DMS114 treated with DMSO at 0.1 percent for 48 hours (cell line): ENCODE results near the gene ARAP1.
"Not testable (repeated sequence)": the region's sequence is repeated elsewhere in the genome, so short reads cannot be mapped to it uniquely, and the experiment has no call there.

ENCODE experiments used
- DNase-seq: peaks from one replicate; lab custom pipeline; 2025; ENCODE audit not compliant: unreplicated experiment; lab: John Stamatoyannopoulos, UW

ARAP1 gene

DNA sequence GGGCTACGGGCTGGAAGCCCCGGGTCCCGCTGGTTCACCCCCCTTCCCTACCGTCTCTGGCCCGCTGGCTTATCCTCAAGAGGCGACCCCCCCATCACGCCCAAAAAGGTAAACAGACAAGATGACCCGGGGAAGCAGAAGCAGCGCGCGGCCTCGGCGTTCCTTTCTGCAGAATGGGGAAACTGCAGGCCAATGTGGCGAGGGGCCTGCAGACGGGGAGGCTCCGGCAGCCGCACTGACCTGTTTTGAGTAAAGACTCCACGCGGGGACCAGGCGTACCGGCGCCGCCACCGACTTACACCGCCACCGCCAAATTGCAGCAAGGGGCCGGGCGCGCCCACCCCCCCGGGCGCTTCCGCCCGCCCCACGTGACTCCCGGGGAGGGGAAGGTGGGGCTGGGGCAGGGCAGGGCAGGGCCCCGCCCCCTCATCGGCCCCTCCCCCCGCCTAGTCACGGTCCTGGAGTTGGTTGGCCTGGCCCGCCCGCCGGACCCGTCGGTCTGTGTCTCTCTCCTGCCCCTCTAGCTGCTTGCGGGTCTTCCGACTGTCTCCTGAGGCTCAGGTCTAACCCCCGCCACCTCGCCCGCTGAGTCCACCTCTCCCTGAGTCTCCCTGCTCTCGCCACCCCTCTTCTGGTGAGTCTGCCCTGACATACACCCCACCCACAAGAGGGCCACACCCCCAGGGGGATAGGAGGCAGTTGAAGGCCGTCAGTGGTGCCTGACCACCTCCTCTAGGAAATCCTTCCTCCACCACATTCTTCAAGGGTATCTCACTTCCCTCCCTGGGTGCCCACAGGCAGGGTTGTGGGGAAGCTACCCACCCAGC is at the start of gene ARAP1:
Gene ARAP1, minus strand, starts transcription at position 321 of the 827 bp plus-strand sequence. CDS start 25,280 bp downstream, outside the sequence.
- DNase-seq: peak; percentile 38

DNA sequence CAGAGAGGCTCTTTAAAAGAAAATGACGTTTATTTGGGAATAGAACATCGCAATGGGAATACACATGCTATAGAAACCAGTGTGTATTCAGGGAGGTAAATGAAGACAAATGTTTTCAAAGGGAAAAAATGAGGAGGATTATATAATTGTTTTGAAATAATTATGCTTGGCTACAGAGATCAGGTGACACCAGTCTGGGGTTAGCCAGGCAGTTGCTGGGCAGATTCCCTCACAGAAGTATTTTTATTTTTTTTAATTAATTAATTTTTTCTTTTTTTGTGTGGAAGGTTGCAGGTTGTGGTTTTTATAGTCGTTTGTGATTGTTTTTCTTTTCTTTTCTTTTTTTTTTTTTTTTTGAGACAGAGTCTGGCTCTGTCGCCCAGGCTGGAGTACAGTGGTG is 47.2 kb upstream of the ARAP1 start:
- no peak for DNase-seq

DNA sequence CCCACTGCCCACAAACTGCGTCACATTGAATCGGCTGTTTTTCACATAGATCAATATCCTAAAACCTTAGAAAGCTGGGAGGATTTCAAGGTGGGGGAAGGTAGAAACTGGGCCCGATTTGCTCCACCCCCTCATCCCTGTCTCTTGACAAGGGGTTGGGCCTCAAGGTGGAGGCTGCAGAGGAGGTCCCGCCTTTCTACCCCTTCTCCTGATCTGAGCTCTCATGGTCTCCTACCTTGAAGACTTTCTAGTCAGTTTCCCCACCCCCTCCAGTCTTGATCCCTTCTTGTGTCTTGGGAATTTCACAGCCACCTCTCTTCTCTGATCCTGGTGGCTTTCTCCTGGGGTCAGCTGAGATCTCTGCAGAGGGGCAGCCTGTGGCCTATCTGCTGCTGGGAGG is 46.2 kb upstream of the ARAP1 start:
- no peak for DNase-seq

DNA sequence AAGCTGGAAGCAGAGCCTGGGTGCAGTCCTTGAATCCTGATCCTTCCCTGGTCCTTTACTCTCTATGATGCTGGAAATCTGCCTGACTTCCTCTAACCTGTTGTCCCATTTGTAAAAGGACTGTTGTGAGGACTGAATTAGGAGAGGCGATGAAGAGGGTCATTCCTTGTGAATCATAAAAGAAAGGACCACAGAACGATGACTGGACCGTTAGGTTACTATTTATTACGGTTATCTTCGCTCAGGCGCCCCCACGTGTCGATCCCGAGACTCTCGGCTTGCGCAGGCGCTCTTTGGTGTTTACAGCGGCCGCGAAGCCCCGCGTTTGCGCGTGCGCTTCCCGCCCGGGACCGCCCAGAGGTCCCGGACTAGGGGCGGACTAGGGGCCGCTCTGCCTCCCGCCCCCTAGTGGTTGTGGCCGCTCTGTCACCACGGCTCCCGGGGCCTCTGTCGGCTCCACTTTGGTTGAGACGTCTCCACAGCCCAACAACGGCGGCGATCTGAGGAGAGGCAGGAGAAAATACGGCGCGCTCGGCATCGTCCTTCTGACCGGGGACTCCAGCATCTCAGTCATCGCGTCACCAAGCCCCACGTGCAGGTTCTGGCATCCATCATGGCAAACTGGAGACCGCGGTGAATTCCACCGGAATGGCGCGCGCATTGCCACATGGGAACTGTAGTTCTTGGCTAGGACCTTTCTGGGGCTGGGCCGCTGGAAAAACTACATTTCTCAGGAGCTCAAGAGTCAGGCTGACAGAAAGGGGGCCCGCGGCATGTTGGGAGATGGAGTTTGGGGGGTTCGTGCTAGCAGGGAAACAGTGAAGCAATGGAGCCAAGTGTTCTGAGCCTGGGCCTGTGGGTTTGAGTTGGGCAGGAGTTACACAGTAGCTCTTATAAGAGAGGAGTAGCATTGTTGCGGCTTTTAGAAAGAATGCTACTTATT is 41.5 kb upstream of the ARAP1 start, which contains the start of gene STARD10:
Gene STARD10, minus strand, starts transcription at position 623 of the 943 bp plus-strand sequence. CDS start 12,866 bp downstream, outside the sequence.
- DNase-seq: peak; percentile 87

DNA sequence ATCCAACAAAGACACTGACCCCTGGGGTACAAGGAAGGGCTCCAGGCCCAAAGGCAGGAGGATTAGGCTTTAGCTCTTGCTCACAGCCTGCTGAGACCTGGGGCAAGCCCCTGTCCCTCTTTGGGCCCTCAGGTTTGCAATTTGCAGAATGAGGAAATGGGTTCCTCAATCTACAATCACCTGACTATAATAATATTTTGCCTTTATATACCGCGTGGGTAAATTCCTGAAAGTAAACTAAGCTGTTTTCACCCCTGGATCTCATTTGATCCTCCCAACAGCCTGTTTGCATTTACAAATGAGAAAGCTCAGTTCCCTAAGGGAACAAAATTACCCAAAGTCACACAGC is 40.8 kb upstream of the ARAP1 start:
- no peak for DNase-seq

DNA sequence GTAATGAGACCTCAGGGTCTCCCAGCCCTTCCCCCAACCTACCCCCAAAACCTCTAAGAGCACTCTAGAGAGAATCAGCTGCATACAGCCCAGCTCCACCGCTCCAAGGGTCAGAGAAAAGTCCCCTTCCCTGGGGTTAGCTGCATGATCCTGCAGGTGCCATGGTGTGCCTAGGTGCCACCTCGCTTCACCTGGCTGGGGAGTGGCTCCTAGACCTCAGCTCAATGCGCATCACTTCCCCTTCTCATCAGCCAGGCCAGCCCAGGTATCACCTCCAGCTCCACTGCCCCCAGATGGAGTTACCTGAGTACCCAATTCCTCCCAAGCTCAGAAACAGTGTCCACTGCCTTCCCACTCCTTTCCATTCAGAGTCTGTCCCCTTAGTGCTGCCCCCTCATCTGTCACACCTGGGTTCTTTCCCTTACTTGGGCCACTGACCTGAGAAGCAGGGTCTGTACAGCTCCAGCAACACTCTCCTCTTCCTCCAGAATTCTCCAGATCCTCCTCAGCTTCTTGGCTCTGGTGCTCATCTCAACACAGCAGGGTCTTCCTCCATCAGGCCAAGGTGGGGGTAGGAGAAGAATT is 40.3 kb upstream of the ARAP1 start:
- no peak for DNase-seq

DNA sequence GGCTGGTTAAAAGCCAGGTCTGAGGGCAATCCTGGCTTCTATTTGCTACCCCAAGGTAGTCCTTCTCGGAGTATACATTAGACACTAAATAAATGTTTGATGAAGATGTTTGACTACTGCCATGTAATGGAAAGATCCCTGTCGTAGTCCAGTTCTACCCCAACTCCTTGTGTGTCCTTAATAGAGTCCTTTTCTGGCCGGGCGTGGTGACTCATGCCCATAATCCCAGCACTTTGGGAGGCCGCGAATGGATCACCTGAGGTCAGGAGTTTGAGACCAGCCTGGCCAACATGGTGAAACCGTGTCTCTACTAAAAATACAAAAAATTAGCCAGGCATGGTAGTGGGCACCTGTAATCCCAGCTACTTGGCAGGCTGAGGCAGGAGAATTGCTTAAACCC is 39.0 kb upstream of the ARAP1 start:
- DNase-seq: not testable (repeated sequence)

DNA sequence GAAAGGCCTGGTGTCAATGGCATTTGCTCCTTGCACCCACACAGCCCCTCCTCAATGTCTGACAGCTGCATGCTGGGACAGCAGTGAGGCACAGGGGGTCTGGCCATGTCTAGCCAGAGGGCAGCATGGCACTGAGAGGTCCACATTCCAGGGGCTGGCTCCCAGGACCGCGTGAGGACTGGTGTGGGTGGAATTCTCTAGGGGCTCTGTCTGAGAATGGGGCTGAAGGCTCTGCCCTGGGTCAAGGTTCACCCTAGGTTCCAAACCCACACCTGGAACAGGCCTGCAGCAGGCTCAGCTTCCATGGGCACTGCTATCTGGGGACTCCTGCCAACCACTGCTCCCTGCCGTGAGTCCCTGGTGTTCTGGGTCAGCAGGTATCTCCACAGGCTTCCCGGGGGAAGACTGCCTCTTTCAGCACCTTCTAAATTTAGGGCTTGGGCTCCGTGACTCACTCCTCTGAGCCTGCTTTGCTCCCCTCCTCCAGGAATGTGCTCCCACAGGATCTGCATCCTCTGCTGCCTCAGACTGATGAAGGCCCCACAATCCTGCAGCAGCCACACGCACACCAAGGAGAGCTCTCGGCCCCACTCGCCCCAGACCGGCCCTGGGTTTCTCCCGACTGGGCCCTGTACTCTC is 37.4 kb upstream of the ARAP1 start:
- DNase-seq: no peak

DNA sequence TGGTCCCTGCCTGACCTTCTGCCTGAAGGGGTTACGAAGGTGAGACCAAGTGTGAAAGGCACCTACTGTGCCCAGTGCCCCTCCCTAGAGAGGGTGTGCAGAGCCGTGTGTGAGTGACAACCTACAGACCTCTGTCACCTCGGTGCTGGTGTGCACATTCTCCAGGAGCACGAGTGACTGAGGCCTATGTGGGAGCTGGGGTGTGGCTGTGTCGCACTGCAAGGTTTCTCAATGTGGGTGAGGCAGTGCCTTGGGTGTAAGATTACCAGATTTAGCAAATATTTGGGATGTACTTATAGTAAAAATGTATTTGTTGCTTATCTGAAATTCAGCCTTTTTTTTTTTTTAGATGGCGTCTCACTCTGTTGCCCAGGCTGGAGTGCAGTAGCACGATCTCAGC is 36.0 kb upstream of the ARAP1 start:
- DNase-seq: no peak

DNA sequence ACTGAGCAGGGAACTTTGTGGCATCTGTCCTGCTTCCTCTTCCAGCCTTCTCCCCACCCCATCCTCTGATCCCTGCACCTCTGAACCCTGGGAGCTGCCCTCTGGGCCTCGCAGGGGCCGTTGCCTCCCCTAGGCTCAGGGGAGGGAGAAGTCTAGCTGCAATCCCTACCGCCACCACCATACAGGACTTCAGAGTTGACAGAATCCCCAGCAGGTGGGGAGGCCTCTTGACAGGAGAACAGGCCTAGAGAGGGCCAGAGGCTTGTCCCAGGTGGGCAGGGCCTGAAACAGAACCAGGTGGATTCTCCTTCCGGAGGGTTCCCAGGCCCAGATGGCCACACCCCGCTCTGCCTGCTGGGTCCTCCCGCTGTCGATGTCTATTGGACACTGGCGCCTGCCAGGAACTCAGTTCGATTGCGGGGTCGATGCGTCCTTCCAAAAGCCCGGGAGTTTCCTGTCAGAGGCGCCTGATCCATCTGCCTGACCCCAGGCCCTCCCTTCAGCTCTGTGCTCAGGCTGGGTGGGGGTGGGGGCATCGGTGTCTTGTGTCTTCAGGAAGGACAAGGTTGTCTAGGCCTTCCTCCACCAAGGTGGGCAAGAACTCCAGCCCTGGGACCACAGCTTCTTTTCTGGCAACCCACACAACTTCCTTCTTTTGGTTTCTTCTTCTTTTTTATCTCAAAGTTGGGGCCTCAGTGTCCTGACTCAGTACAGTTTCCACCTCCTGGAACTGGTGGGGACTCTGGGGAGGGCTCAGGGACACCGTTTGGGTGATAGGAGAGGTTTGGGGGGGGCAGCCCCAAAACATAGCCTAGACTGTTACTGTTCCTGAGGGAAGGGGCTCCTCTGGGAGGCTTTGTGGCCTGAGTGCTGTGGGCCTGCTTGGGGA is 35.3 kb upstream of the ARAP1 start:
- DNase-seq: no peak

DNA sequence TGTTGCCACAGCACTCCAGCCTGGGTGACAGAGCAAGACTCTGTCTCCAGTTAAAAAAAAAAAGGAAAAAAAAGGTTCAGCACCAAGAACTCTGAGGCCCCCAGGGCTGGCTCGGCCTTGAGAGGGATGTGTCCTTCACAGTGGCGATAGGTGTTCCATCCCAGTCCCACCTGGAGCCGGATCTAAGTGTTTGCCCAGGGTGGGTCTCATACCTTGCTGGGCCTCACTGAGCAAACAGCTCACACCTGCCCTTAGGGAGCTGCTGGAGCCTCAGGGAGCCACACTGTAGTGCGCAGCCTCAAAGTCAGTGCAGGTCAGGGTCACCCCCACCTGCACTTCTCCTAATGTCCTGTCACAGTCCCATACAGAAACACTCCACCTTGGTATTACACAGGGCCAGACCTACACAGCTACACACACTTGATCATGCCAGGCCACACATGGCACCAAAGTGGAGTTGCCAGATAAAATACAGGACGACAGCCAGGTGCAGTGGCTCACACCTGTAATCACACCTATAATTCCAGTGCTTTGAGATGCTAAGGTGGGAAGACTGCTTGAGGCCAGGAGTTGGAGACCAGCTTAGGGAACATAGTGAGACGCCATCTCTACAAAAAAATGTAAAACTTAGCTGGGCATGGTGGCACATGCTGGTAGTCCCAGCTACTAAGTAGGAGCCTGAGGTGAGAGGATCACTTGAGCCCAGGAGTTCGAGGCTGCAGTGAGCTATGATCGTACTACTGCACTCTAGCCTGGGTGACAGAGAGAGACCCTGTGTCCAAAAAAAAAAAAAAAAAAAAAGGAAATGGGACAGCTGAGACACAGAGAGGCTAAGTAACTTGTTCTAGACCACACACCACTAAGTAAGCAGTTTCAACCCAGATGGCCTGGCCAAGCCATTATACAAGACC is 34.4 kb upstream of the ARAP1 start:
- no peak for DNase-seq

DNA sequence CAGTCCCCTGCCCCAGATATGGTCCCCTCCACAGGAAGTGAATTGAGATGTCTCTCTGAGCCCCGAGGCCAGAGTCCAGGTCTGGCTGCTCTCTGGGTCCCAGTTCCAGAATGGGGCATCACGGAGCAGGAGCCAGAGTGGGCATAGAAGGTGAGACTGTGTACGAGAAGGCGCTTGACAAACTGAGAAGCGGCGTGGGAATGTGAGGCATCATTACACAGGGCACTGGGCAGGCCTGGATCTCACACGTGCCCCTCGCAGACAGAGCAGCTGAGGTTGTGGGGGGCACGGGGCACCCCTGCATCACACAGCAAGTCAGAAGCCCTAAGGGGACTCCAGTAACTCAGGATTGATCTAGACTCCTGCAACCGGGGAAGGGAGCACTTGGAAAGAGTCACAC is 32.5 kb upstream of the ARAP1 start:
- DNase-seq: no peak

DNA sequence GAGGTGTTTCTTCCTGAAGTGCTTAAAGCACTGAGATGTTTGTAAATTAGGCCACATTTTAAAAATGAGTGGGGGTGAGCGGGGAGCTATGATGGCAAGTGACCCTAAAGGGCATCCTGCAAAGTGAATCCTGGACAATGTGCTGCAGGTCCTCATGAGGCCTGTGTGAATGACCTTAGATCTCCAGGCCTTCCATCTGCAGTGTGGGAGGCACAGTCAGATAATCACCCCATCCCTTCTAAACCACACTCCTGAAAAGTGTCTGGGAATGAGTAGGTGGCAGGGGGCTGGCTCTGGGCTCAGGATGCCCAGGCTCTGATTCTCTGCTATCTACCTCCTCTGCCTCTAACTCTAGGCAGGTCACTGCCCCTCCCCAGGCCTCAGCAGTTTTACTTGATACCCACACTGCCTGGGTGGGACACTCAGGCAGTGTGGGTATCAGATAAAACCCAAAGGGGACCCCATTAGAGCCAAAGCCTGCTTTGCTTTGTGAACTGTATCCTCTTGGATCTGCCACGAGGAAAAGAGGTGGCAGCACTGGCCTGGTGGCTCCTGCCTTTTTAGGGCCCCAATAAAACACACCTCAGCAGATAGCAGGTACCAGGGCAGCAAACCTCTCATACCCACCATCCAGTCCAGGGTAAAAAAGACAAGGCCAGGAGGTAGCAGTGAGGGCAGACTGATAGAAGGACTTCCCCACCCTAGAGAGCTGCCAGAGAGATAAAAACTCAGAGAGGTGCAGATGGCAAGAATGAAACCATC is 31.1 kb upstream of the ARAP1 start:
- DNase-seq: no peak

DNA sequence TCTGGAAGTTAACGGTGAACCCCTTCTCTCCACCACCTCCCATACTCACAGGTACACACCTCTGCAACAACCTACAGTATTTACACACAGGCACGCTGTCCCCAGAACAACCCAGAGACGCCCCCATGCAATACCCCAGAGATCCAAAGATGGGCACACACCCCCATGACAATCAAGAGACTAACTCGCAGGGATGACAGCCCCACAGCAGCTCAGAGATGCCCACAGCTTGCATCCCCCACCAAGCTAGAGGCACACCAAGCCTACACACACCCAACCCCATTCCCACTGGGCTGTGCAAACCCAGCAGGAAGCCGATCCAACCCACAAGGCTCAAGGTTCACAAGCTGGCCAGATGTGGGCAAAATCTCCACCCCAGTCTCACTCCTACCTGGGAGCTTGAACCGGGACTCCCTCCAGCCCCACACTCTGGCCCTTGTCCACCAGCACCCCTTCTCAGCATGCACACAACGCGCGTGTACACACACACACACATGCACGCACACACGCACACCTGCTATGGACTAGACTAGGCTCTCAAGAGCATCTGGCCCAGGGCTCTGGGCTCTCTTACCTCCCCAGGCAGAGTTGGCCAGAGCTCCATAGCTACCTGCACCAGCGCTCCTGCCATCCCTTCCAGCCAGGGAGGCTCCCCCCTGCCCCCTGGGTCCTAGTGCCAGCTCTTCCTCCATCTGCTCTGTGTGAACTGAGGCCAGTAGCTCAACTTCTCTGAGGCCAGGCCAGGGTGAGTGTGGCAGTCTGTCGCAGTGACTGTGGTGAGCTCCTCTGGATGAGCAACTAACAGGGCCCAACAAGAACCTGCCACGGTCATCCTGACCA is 30.1 kb upstream of the ARAP1 start:
- DNase-seq: no peak

DNA sequence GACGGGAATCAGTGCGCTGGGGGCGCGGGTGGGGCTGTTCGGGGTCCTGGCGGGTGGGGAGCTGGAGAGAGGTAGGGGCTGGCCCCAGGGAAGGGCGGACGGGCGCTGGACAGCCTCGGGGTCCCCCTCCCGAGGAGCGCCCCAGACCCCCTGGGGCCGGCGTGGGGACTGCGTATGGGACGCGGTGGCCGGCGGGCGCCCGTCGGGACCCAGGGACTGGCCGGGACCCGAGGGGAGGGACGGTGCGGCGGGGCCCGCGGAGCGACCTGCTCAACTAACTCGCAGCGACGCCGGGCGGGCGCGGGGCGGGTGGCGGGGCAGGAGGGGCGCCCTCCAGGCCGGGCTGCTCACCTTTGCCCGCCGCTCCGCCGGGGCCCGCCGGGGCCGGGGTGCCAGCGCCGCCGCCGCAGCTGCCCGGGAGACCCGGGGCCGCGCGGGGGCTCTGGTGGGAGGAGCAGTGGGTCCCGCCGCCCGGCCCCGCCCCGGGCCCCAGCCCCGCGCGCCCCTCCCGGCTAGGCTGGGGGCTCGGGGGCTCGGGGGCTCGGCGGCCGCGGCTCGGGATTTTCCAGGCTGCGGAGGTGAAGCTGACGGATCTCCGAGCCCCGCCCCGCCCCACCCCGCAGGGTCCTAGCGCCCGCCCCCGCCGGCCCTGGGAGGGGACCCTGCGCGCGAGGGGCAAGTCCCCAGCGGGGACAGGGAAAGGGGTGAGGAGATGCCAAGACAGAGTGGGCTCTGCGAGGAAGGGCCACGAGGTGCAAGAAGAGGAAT is 29.3 kb upstream of the ARAP1 start:
- DNase-seq: no peak

DNA sequence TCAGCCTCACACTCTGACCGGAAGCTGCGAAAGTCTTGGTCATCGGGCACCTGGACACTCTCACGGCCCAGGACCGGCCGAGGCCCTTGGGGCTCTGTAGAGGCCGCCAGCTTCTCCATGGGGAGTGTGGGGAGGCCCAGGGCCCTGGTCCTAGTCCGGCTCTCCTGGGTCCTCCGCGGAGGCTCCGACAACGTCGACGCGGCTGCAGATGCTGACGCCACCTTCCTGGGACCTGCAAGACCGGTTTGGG is 28.8 kb upstream of the ARAP1 start:
- DNase-seq: no peak
